K562 (cell line): Measurements from ENCODE around the gene UCKL1. TPM values are rescaled to one million over a fixed set of nuclear protein-coding genes. Genes with fewer than 3 reads are reported as not detected.

Experiments
- CREM ChIP-seq: IDR thresholded peaks from 2 replicates; pipeline ENCODE4 v1.6.1; 2014; ENCODE audit warnings: antibody characterized with exemption, low read depth
- CTCF ChIP-seq, 3 experiments: IDR thresholded peaks in 2 of 3; conservative IDR thresholded peaks in 1 of 3; 2 replicates each; pipeline ENCODE4 v1.5.1; 2011 to 2012; ENCODE audit warnings: low read length in 3 of 3, mild to moderate bottlenecking in 3 of 3, control low read depth in 2 of 3, improper control_type of control experiment in 1 of 3, inconsistent platforms in 1 of 3, low read depth in 1 of 3, mixed read lengths in 1 of 3, moderate library complexity in 1 of 3; ENCODE audit not compliant: insufficient read depth in 2 of 3
- EGR1 ChIP-seq: fragments of 450-650 bp; conservative IDR thresholded peaks from 2 replicates; pipeline ENCODE4 v1.6.1; 2017; ENCODE audit warnings: mild to moderate bottlenecking
- FOXK1 ChIP-seq: sonication (generic); formaldehyde crosslinking; IDR thresholded peaks from 2 replicates; pipeline ENCODE4 v1.8.0; 2022; ENCODE audit warnings: missing genetic modification reagents, mild to moderate bottlenecking, borderline replicate concordance
- FOXM1 ChIP-seq, 2 experiments: fragments of 450-650 bp in 1 of 2; sonication (generic) in 1 of 2; formaldehyde crosslinking in 1 of 2; IDR thresholded peaks; 2 replicates each; pipeline versions ENCODE4 v1.6.1 to v1.9.0; 2017 to 2022; ENCODE audit warnings: low read depth in 2 of 2, mild to moderate bottlenecking in 2 of 2, missing genetic modification reagents in 1 of 2, moderate library complexity in 1 of 2
- GATAD2B ChIP-seq: fragments of 450-650 bp; IDR thresholded peaks from 2 replicates; pipeline ENCODE4 v1.6.1; 2017; ENCODE audit warnings: mild to moderate bottlenecking, borderline replicate concordance
- HDAC2 ChIP-seq: fragments of 450-650 bp; IDR thresholded peaks from 2 replicates; pipeline ENCODE4 v1.6.1; 2016; ENCODE audit warnings: mild to moderate bottlenecking
- MCM7 ChIP-seq, 2 experiments: fragments of 450-650 bp; IDR thresholded peaks; 2 replicates each; pipeline ENCODE4 v1.6.1; 2016 to 2018
- MTA1 ChIP-seq: fragments of 450-650 bp; IDR thresholded peaks from 2 replicates; pipeline ENCODE4 v1.6.1; 2017; ENCODE audit warnings: borderline replicate concordance
- MYC ChIP-seq, 2 experiments: fragments of 250-450 bp in 1 of 2; sonication (Bioruptor Pico) in 1 of 2; IDR thresholded peaks; 2 replicates each; pipeline versions ENCODE4 v1.5.1 to v1.6.1; 2012 to 2021; ENCODE audit warnings: low read depth in 2 of 2, borderline replicate concordance in 1 of 2, improper control_type of control experiment in 1 of 2, low read length in 1 of 2, mild to moderate bottlenecking in 1 of 2, moderate library complexity in 1 of 2
- NR1H2 ChIP-seq: sonication (generic); formaldehyde crosslinking; IDR thresholded peaks from 2 replicates; pipeline ENCODE4 v1.4.0; 2020; ENCODE audit warnings: mild to moderate bottlenecking, missing genetic modification reagents
- SMAD2 ChIP-seq: fragments of 150-350 bp; IDR thresholded peaks from 2 replicates; pipeline ENCODE4 v1.6.1; 2014; ENCODE audit warnings: low read depth, mild to moderate bottlenecking, low read length
- SNRNP70 ChIP-seq: fragments of 200-400 bp; formaldehyde crosslinking; optimal IDR thresholded peaks from 2 replicates; pipeline ENCODE3; 2017; ENCODE audit warnings: low read depth, low read length
- TAF15 ChIP-seq: fragments of 200-400 bp; formaldehyde crosslinking; IDR thresholded peaks from 2 replicates; pipeline ENCODE4 v1.6.1; 2017; ENCODE audit warnings: mild to moderate bottlenecking, low read depth, low read length, moderate library complexity
- TBP ChIP-seq: optimal IDR thresholded peaks from 2 replicates; pipeline ENCODE3; 2011; ENCODE audit warnings: low read depth, low read length, improper control_type of control experiment
- WHSC1 ChIP-seq: IDR thresholded peaks from one replicate; pipeline ENCODE4 v1.6.1; 2012; ENCODE audit warnings: low read length, control low read depth, inconsistent platforms
- ZBTB33 ChIP-seq: sonication (generic); formaldehyde crosslinking; IDR thresholded peaks from 2 replicates; pipeline ENCODE4 v1.8.1; 2023; ENCODE audit warnings: mild to moderate bottlenecking, missing genetic modification reagents
- ZNF217 ChIP-seq: sonication (generic); formaldehyde crosslinking; IDR thresholded peaks from 2 replicates; pipeline ENCODE4 v1.8.0; 2022; ENCODE audit warnings: mild to moderate bottlenecking, missing genetic modification reagents
- ZNF589 ChIP-seq: fragments of 200-800 bp; sonication (Bioruptor generic); IDR thresholded peaks from 2 replicates; pipeline ENCODE4 v1.6.1; 2016; ENCODE audit warnings: low read depth, missing genetic modification characterization, missing compliant biosample characterization
- polyA plus RNA-seq, 8 experiments: library from polyadenylated mRNA; depleted of rRNA in 4 of 8; stranded (reverse) in 5 of 8; unstranded in 3 of 8; fragments of >200 nt; fragmentation: Nextera tagmentation in 2 of 8; fragmentation: Illumina TruSeq in 1 of 8; extraction: Ambion mirVana in 2 of 8; extraction: Trizol in 1 of 8; gene quantifications; 2 replicates each; pipeline versions ENCODE4 v1.2.1 to v1.2.3, GENCODE V29; 2011 to 2014; ENCODE audit warnings: inconsistent platforms in 1 of 8, missing spikeins in 1 of 8
- total RNA-seq, 7 experiments: library from RNA; depleted of rRNA in 6 of 7; stranded (reverse); fragments of >200 nt in 6 of 7; fragmentation: Illumina TruSeq in 2 of 7; extraction: Trizol in 2 of 7; gene quantifications; 2 replicates each; pipeline versions ENCODE4 v1.2.1 to v1.2.3, GENCODE V29; 2011 to 2021; ENCODE audit warnings: low replicate concordance in 1 of 7
- TF ChIP-seq, protein P1 (sequence below), 2 experiments: fragments of 450-650 bp in 1 of 2; sonication (generic) in 1 of 2; formaldehyde crosslinking; conservative IDR thresholded peaks; 2 replicates each; pipeline versions ENCODE4 v1.4.0 to v1.8.1; 2020 to 2022; ENCODE audit warnings: mild to moderate bottlenecking in 1 of 2, missing genetic modification reagents in 1 of 2
- TF ChIP-seq, protein P2 (sequence below): fragments of 450-650 bp; formaldehyde crosslinking; IDR thresholded peaks from 2 replicates; pipeline ENCODE4 v1.4.0; 2022; ENCODE audit warnings: missing genetic modification characterization
- TF ChIP-seq, protein P3 (sequence below): fragments of 450-650 bp; formaldehyde crosslinking; IDR thresholded peaks from 2 replicates; pipeline ENCODE4 v1.4.0; 2022; ENCODE audit warnings: missing genetic modification characterization

Gene UCKL1
- total and polyA plus RNA-seq, 9 of the 15 experiments (the other 6 are each of a cell fraction or from before 2014, with no cell fraction given): 3.1 to 52.8 (median 24.2) TPM

GRCh38 chr20:63955281-63955826, 862 bp downstream of the UCKL1 start (continued):
- TF ChIP-seq, protein P1, sequence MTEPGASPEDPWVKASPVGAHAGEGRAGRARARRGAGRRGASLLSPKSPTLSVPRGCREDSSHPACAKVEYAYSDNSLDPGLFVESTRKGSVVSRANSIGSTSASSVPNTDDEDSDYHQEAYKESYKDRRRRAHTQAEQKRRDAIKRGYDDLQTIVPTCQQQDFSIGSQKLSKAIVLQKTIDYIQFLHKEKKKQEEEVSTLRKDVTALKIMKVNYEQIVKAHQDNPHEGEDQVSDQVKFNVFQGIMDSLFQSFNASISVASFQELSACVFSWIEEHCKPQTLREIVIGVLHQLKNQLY (CRISPR knock-in tag; conservative IDR thresholded peaks at IDR 0.05): no peak
- TF ChIP-seq WHSC1 (no peak), ZNF217 (CRISPR knock-in tag) (no peak), MCM7 (IDR thresholded peaks at IDR 0.05) (no peak), MYC (IDR thresholded peaks at IDR 0.05; ENCODE audit: low read depth, low read length) (no peak), MYC (CRISPR knock-in tag; IDR thresholded peaks at IDR 0.05; ENCODE audit: borderline replicate concordance, low read depth) (0 out of 2 replicates have a peak, but pooled peaks have one; percentile 45), GATAD2B (no peak; the same call in 1 of the 2 replicates), CREM (no peak; the same call in 1 of the 2 replicates), ZNF589 (no peak), FOXK1 (CRISPR knock-in tag) (no peak), MTA1 (no peak), HDAC2 (no peak), SMAD2 (no peak), SNRNP70 (no peak), FOXM1 (IDR thresholded peaks at IDR 0.05; ENCODE audit: low read depth) (no peak), FOXM1 (CRISPR knock-in tag; IDR thresholded peaks at IDR 0.05; ENCODE audit: low read depth) (no peak), ZBTB33 (CRISPR knock-in tag) (no peak), TBP (no peak), NR1H2 (CRISPR knock-in tag) (no peak), CTCF (IDR thresholded peaks at IDR 0.05 in 2 of 3, conservative IDR thresholded peaks at IDR 0.05 in 1 of 3; ENCODE audit: insufficient read depth in 2 of 3, low read depth in 1 of 3, low read length in 3 of 3) (peak in 2 of 3 experiments; percentile 56 to 74; a peak in 4 of 6 replicates), EGR1 (peak; percentile 52), TAF15 (no peak)
- TF ChIP-seq, protein P2, sequence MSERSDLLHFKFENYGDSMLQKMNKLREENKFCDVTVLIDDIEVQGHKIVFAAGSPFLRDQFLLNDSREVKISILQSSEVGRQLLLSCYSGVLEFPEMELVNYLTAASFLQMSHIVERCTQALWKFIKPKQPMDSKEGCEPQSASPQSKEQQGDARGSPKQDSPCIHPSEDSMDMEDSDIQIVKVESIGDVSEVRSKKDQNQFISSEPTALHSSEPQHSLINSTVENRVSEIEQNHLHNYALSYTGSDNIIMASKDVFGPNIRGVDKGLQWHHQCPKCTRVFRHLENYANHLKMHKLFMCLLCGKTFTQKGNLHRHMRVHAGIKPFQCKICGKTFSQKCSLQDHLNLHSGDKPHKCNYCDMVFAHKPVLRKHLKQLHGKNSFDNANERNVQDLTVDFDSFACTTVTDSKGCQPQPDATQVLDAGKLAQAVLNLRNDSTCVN (CRISPR knock-in tag): no peak
- TF ChIP-seq, protein P3, sequence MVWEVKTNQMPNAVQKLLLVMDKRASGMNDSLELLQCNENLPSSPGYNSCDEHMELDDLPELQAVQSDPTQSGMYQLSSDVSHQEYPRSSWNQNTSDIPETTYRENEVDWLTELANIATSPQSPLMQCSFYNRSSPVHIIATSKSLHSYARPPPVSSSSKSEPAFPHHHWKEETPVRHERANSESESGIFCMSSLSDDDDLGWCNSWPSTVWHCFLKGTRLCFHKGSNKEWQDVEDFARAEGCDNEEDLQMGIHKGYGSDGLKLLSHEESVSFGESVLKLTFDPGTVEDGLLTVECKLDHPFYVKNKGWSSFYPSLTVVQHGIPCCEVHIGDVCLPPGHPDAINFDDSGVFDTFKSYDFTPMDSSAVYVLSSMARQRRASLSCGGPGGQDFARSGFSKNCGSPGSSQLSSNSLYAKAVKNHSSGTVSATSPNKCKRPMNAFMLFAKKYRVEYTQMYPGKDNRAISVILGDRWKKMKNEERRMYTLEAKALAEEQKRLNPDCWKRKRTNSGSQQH: no peak
